Heart right ventricle (tissue), 16 donors: ENCODE data around the gene A1BG. TPM values are rescaled to one million over a fixed set of nuclear protein-coding genes. Genes with fewer than 3 reads are reported as not detected.

Experiments used
- ATAC-seq, 8 donors: fragments of 200-7000 bp; cut with Tn5 transposase; one replicate each; pipeline ENCODE4 v1.9.1; 2020; ENCODE audit warnings: mild to moderate bottlenecking in 8 of 8, moderate library complexity in 8 of 8, moderate number of reproducible peaks in 1 of 8
- DNase-seq, 2 donors: peaks; one replicate each; pipeline ENCODE4 v3.0.0-alpha.2; 2020
- H3K27ac ChIP-seq, 10 donors: fragments of 200-600 bp; sonication (generic) in 2 of 10; one replicate each; pipeline versions ENCODE4 v1.5.0 to v1.8.0; 2020 to 2022; ENCODE audit warnings: mild to moderate bottlenecking in 3 of 10
- H3K27me3 ChIP-seq, 7 donors: fragments of 200-600 bp; one replicate each; pipeline ENCODE4 v1.8.0; 2021 to 2022; ENCODE audit warnings: mild to moderate bottlenecking in 2 of 7
- H3K36me3 ChIP-seq, 9 donors: fragments of 200-600 bp; sonication (generic) in 1 of 9; one replicate each; pipeline versions ENCODE4 v1.5.0 to v1.8.0; 2020 to 2022; ENCODE audit warnings: mild to moderate bottlenecking in 2 of 9
- H3K4me1 ChIP-seq, 9 donors: fragments of 200-600 bp; sonication (generic) in 1 of 9; one replicate each; pipeline versions ENCODE4 v1.5.0 to v1.8.0; 2020 to 2022; ENCODE audit warnings: mild to moderate bottlenecking in 4 of 9
- H3K4me3 ChIP-seq, 10 donors: fragments of 200-600 bp; sonication (generic) in 2 of 10; one replicate each; pipeline versions ENCODE4 v1.5.0 to v1.8.0; 2020 to 2022; ENCODE audit warnings: mild to moderate bottlenecking in 7 of 10, moderate library complexity in 2 of 10
- H3K9me3 ChIP-seq, 11 donors: fragments of 200-600 bp in 10 of 11; sonication (generic) in 2 of 11; one replicate each; pipeline versions ENCODE4 v1.5.0 to v1.8.0; 2013 to 2022; ENCODE audit warnings: mild to moderate bottlenecking in 2 of 11, control low read depth in 1 of 11, moderate library complexity in 1 of 11
- WGBS, 2 donors: extraction: QIAGEN DNeasy Blood & Tissue Kit; methylation state at CpG; one replicate each; pipeline ENCODE4 v1.1.7; 2013; ENCODE audit warnings: inconsistent platforms in 1 of 2; 5-methylcytosine and 5-hydroxymethylcytosine counted together
- intact Hi-C, 10 donors: fragments of 100-400 bp; cut with DNase I; formaldehyde crosslinking; loops; one replicate each; pipeline versions ENCODE4 v1.11.1 to v1.14.2; 2022
- microRNA-seq, 2 donors: library from miRNA; unstranded; fragments of <30 nt; microRNA quantifications; one replicate each; pipeline ENCODE4 v1.2.0, GENCODE V29; 2021
- polyA plus RNA-seq, 2 donors: library from polyadenylated mRNA; stranded (reverse); fragments of 200-250 nt; gene quantifications; one replicate each; pipeline ENCODE4 v1.2.3, GENCODE V29; 2013
- total RNA-seq, 10 donors: library from RNA; stranded (reverse); fragmentation: NEBNext Ultra II Directional in 3 of 10; extraction: Animal tissue kit (Norgen Biotek cat#: 25700) in 3 of 10; gene quantifications; one replicate each; pipeline versions ENCODE4 v1.2.1 to v1.2.4, GENCODE V29; 2021 to 2023
- TF ChIP-seq, protein P1 (sequence below), 9 donors: fragments of 200-600 bp; sonication (generic) in 2 of 9; IDR thresholded peaks; one replicate each; pipeline versions ENCODE4 v1.5.0 to v1.8.0; 2021 to 2022; ENCODE audit warnings: antibody characterized with exemption in 9 of 9, mild to moderate bottlenecking in 5 of 9, moderate library complexity in 1 of 9
- donor health status: Arrhythmogenic right ventricular cardiomyopathy.
- donor health status: ischemic (EF 13 %, LVEDD 7.1; RV severe dilation, severe dysfunction).
- donor health status: healthy with polysubstance abuse.
- donor health status: DM: no; HTN: yes; CAD: no.
- donor health status: DM: no; HTN: no; CAD: no.
- donor health status: ischemic (EF 25% LVEDD 6.9; RV normal size, moderate dysfunction).
- donor health status: ischemic (EF 25% LVEDD 5.7; RV mildly dilated, moderate dysfunction).
- donor health status: healthy.
- donor health status: DM: yes; HTN: yes; CAD: no.
- donor health status: Ischemic cardiomyopathy.
- donor health status: ischemic (EF 35%, LVEDD 5.7; RV mildly dilated, moderate dysfunction).
- donor health status: nonischemic (EF 11% LVEDD 7.7; RV severe dilation, severe dysfunction).
- donor health status: DM: yes; HTN: yes; CAD: no.
- donor health status: PGD.
- donor health status: ischemic (EF 29% LVEDD 5.4; RV normal size, mild dysfunction).
- donor health status: nonischemic (EF 23%, LVEDD 6.1; RV moderate dilation, normal function).

A1BG gene
- total and polyA plus RNA-seq, 12 donors: 0.80 to 9.6 (median 2.6) TPM

DNA sequence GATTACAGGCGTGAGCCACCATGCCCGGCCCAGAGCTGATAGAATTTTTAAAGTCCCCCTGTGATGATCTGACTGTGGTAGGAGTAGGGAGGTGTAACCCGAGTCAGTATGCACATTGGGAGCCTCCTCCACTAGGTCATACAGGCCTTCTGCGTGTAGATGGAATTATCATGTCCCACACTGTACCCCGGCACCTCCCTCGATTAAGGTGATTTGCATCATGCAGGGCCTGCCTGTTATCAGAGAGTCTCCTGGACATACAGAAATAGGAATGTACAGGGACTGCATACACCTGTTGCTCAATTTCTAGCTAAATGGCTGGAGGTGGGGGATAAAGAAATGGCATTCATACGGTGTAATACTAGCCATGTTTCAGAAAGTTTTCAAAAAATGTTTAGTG, 49.0 kb downstream of the A1BG start:
- Histone ChIP-seq H3K27ac (peak overlapping the region in 6 of 10 donors; percentile 42 to 95 (median 91)), H3K9me3 (peaks cover 0 to 16% (median 0%) of the 10 kb centered on the region in 11 donors), H3K4me3 (peak overlapping the region in 4 of 10 donors; percentile 63 to 80 (median 72)), H3K36me3 (peaks cover 0 to 57% (median 24%) of the 10 kb centered on the region in 9 donors), H3K27me3 (no peaks in the 10 kb centered on the region), H3K4me1 (peaks cover 3 to 24% (median 16%) of the 10 kb centered on the region in 9 donors)
- TF ChIP-seq, protein P1, sequence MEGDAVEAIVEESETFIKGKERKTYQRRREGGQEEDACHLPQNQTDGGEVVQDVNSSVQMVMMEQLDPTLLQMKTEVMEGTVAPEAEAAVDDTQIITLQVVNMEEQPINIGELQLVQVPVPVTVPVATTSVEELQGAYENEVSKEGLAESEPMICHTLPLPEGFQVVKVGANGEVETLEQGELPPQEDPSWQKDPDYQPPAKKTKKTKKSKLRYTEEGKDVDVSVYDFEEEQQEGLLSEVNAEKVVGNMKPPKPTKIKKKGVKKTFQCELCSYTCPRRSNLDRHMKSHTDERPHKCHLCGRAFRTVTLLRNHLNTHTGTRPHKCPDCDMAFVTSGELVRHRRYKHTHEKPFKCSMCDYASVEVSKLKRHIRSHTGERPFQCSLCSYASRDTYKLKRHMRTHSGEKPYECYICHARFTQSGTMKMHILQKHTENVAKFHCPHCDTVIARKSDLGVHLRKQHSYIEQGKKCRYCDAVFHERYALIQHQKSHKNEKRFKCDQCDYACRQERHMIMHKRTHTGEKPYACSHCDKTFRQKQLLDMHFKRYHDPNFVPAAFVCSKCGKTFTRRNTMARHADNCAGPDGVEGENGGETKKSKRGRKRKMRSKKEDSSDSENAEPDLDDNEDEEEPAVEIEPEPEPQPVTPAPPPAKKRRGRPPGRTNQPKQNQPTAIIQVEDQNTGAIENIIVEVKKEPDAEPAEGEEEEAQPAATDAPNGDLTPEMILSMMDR (IDR thresholded peaks at IDR 0.05): no peak
- ATAC-seq (no peak), DNase-seq (no peak)
- intact Hi-C loops: loop anchor here in 4 of 10 donors (2.0 to 10.0 kb wide), 5 partner anchors 59 to 582 kb away; partner anchors contain the start of genes ZNF274 (in 1 of the 4), ZNF497 (in 1 of the 4) and ZNF544 (in 1 of the 4)
- 81 to 84% methylated on average over 7 of the region's 7 CpGs for WGBS, 2 donors

DNA sequence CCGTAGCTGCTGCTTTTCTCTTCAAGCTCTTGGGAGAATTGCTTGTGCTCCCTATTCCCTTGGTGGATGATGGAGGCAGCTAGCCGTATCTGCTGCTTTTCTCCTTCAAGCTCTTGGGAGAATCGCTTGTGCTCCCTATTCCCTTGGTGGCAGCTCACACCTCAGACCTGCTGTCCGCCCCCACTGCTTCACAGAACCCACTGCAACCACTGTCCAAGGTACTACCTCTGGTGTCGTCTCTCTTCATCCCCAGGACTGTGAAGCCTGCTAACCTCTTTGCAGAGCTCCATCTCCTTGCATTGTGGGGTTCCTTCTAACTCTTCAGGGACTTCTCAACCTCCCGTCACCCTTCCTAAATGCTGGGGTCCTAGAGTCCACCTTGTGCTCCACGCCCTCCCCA, 52.7 kb downstream of the A1BG start:
- Histone ChIP-seq H3K27me3 (no peaks in the 10 kb centered on the region), H3K4me3 (no peak overlapping the region), H3K27ac (no peak overlapping the region), H3K4me1 (peaks cover 0 to 9% (median 3%) of the 10 kb centered on the region in 9 donors), H3K36me3 (peaks cover 0 to 62% (median 25%) of the 10 kb centered on the region in 9 donors), H3K9me3 (peaks cover 0 to 49% (median 0%) of the 10 kb centered on the region in 11 donors)
- ATAC-seq (no peak), DNase-seq (no peak)
- intact Hi-C loops: loop anchor here in 3 of 10 donors (5.0 to 10.0 kb wide), 3 partner anchors 66 to 578 kb away; partner anchors contain the start of gene ZNF274 (in 1 of the 3)
- WGBS, 2 donors: 92 to 95% methylated on average over 7 of the region's 7 CpGs
- TF ChIP-seq, protein P1 (IDR thresholded peaks at IDR 0.05): no peak

DNA sequence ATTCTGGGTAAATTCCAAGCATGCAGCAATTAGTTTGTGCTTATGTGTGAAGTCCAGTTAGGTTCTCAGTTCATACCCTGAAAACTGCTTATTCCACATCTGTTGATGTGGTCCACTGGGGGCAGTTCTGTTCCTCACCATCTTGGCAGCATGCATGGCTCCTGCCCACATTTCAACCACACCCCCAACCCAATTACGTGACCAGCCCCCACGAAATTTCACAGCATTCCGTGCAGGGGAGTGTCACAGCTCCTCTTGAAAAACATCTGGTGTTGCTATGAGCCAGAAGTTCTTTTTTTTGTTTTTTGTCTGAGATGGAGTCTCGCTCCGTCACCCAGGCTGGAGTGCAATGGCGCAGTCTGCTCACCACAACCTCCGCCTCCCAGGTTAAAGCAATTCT, 57.2 kb downstream of the A1BG start:
- intact Hi-C loops: no loop called here
- H3K27me3 ChIP-seq: no peaks in the 10 kb centered on the region
- peaks cover 0 to 97% (median 62%) of the 10 kb centered on the region in 9 donors for H3K36me3 ChIP-seq
- H3K4me1 ChIP-seq: no peaks in the 10 kb centered on the region
- DNase-seq: no peak
- TF ChIP-seq, protein P1 (IDR thresholded peaks at IDR 0.05): no peak
- no peak for ATAC-seq
- H3K9me3 ChIP-seq: peaks cover 0 to 89% (median 16%) of the 10 kb centered on the region in 11 donors
- WGBS, 2 donors: 89 to 91% methylated on average over 7 of the region's 7 CpGs
- H3K27ac ChIP-seq: no peak overlapping the region
- no peak overlapping the region for H3K4me3 ChIP-seq

Small RNAs within 50 kb of the gene (microRNA-seq; reads per million reads assigned to microRNA genes)
- 0.60 to 1.0 reads per million in 2 donors for gene MIR4754
- 0.51 to 0.60 reads per million in 2 donors for gene MIR6806

Other genes with a start within 250 kb of the A1BG start
- gene ZNF329, start 202.7 kb downstream of the A1BG start, total RNA-seq: 1 to 10 TPM; 6.5 to 9.7 (median 7.9) TPM
- 1 to 10 TPM; 2.3 to 5.4 TPM for gene ZNF329, start 202.7 kb downstream of the A1BG start, polyA plus RNA-seq
- gene ZNF274, start 170.4 kb downstream of the A1BG start, total RNA-seq: 10 to 100 TPM; 18.4 to 27.6 (median 22.9) TPM
- gene ZNF274, start 170.4 kb downstream of the A1BG start, polyA plus RNA-seq: 10 to 100 TPM; 13.8 to 26.0 TPM
- gene ZNF544, start 124.6 kb downstream of the A1BG start, total RNA-seq: 10 to 100 TPM; 19.2 to 35.0 (median 23.7) TPM
- gene ZNF544, start 124.6 kb downstream of the A1BG start, polyA plus RNA-seq: 10 to 100 TPM; 20.6 to 20.7 TPM
- gene ZNF8, start 74.5 kb downstream of the A1BG start, total RNA-seq: 1 to 10 TPM; 4.4 to 6.2 (median 5.6) TPM
- 1 to 10 TPM; 1.4 to 4.2 TPM for gene ZNF8, start 74.5 kb downstream of the A1BG start, polyA plus RNA-seq
- 10 to 100 TPM; 14.4 to 28.7 (median 17.7) TPM for gene ERVK3-1, start 48.1 kb downstream of the A1BG start, total RNA-seq
- gene ERVK3-1, start 48.1 kb downstream of the A1BG start, polyA plus RNA-seq: 10 to 100 TPM; 28.6 to 57.5 TPM
- gene ZSCAN22, start 26.5 kb downstream of the A1BG start, total RNA-seq: 1 to 10 TPM; 1.2 to 2.1 (median 1.4) TPM
- gene ZSCAN22, start 26.5 kb downstream of the A1BG start, polyA plus RNA-seq: under 1 TPM; 0.80 to 0.87 TPM
- gene ZNF497, start 9.3 kb upstream of the A1BG start, total RNA-seq: under 1 TPM in 9 of 10 donors, not detected in 1; 0.14 to 0.73 (median 0.30) TPM
- gene ZNF497, start 9.3 kb upstream of the A1BG start, polyA plus RNA-seq: under 1 TPM; 0.22 to 0.33 TPM
- gene ZNF837, start 27.5 kb upstream of the A1BG start, total RNA-seq: under 1 TPM; 0.11 to 0.90 (median 0.41) TPM
- gene ZNF837, start 27.5 kb upstream of the A1BG start, polyA plus RNA-seq: under 1 TPM; 0.36 to 0.88 TPM
- gene RPS5, start 33.8 kb upstream of the A1BG start, total RNA-seq: 100 to 1,000 TPM; 360 to 610 (median 413) TPM
- 1,000 to 10,000 TPM in 1 of 2 donors, 100 to 1,000 TPM in 1; 430 to 2,053 TPM for gene RPS5, start 33.8 kb upstream of the A1BG start, polyA plus RNA-seq
- gene RNF225, start 42.2 kb upstream of the A1BG start, total RNA-seq: not detected
- not detected for gene RNF225, start 42.2 kb upstream of the A1BG start, polyA plus RNA-seq
- gene ZNF584, start 55.2 kb upstream of the A1BG start, total RNA-seq: 10 to 100 TPM; 12.7 to 20.4 (median 17.6) TPM
- gene ZNF584, start 55.2 kb upstream of the A1BG start, polyA plus RNA-seq: 10 to 100 TPM in 1 of 2 donors, 1 to 10 TPM in 1; 6.5 to 15.9 TPM
- gene ZNF132, start 86.7 kb upstream of the A1BG start, total RNA-seq: 1 to 10 TPM; 3.6 to 6.7 (median 5.1) TPM
- gene ZNF132, start 86.7 kb upstream of the A1BG start, polyA plus RNA-seq: 1 to 10 TPM; 1.1 to 1.3 TPM
- gene ZNF324B, start 98.1 kb upstream of the A1BG start, total RNA-seq: 1 to 10 TPM; 1.9 to 5.2 (median 3.2) TPM
- gene ZNF324B, start 98.1 kb upstream of the A1BG start, polyA plus RNA-seq: 1 to 10 TPM; 1.4 to 1.6 TPM
- 1 to 10 TPM; 3.8 to 6.1 (median 5.1) TPM for gene ZNF324, start 113.6 kb upstream of the A1BG start, total RNA-seq
- 1 to 10 TPM; 2.6 to 4.0 TPM for gene ZNF324, start 113.6 kb upstream of the A1BG start, polyA plus RNA-seq
- gene ZNF446, start 122.9 kb upstream of the A1BG start, total RNA-seq: 1 to 10 TPM; 4.2 to 7.0 (median 5.1) TPM
- gene ZNF446, start 122.9 kb upstream of the A1BG start, polyA plus RNA-seq: 10 to 100 TPM in 1 of 2 donors, 1 to 10 TPM in 1; 7.1 to 11.1 TPM
- gene SLC27A5, start 158.5 kb upstream of the A1BG start, total RNA-seq: 1 to 10 TPM; 2.2 to 4.9 (median 3.9) TPM
- 1 to 10 TPM; 7.4 to 7.9 TPM for gene SLC27A5, start 158.5 kb upstream of the A1BG start, polyA plus RNA-seq
- gene ZBTB45, start 166.3 kb upstream of the A1BG start, total RNA-seq: 10 to 100 TPM in 5 of 10 donors, 1 to 10 TPM in 5; 7.7 to 13.3 (median 9.7) TPM
- gene ZBTB45, start 166.3 kb upstream of the A1BG start, polyA plus RNA-seq: 1 to 10 TPM; 7.1 to 8.7 TPM
- gene TRIM28, start 190.6 kb upstream of the A1BG start, total RNA-seq: 100 to 1,000 TPM; 121 to 163 (median 150) TPM
- 100 to 1,000 TPM; 105 to 129 TPM for gene TRIM28, start 190.6 kb upstream of the A1BG start, polyA plus RNA-seq
- gene CHMP2A, start 201.6 kb upstream of the A1BG start, total RNA-seq: 100 to 1,000 TPM; 123 to 151 (median 131) TPM
- gene CHMP2A, start 201.6 kb upstream of the A1BG start, polyA plus RNA-seq: 100 to 1,000 TPM; 239 to 349 TPM
- gene UBE2M, start 205.1 kb upstream of the A1BG start, total RNA-seq: 100 to 1,000 TPM; 107 to 146 (median 122) TPM
- 100 to 1,000 TPM in 1 of 2 donors, 10 to 100 TPM in 1; 45.4 to 115 TPM for gene UBE2M, start 205.1 kb upstream of the A1BG start, polyA plus RNA-seq
- gene MZF1, start 219.8 kb upstream of the A1BG start, total RNA-seq: 10 to 100 TPM in 2 of 10 donors, 1 to 10 TPM in 8; 4.4 to 12.0 (median 8.3) TPM
- gene MZF1, start 219.8 kb upstream of the A1BG start, polyA plus RNA-seq: 10 to 100 TPM in 1 of 2 donors, 1 to 10 TPM in 1; 7.6 to 28.0 TPM